HepG2 (cell line): ENCODE measurements around the gene PTPN20.
"Not testable (repeated sequence)": the region's sequence is repeated elsewhere in the genome, so short reads cannot be mapped to it uniquely, and the experiment has no call there.

ENCODE experiments used
- ATF7 ChIP-seq, 2 experiments: fragments of 450-650 bp in 1 of 2; sonication (generic) in 1 of 2; formaldehyde crosslinking in 1 of 2; IDR thresholded peaks; 2 replicates each; pipeline versions ENCODE4 v1.4.0 to v1.6.1; 2016 to 2020; ENCODE audit warnings: antibody characterized with exemption in 1 of 2, mild to moderate bottlenecking in 1 of 2, missing genetic modification reagents in 1 of 2
- CREM ChIP-seq, 2 experiments: sonication (generic) in 1 of 2; formaldehyde crosslinking in 1 of 2; IDR thresholded peaks; 2 replicates each; pipeline versions ENCODE4 v1.4.0 to v1.6.1; 2016 to 2020; ENCODE audit warnings: antibody characterized with exemption in 1 of 2, mild to moderate bottlenecking in 1 of 2, missing genetic modification reagents in 1 of 2
- FOXA1 ChIP-seq, 2 experiments: fragments of 450-650 bp in 1 of 2; sonication (generic) in 1 of 2; formaldehyde crosslinking in 1 of 2; IDR thresholded peaks; 2 replicates each; pipeline versions ENCODE4 v1.4.0 to v1.6.1; 2016 to 2020; ENCODE audit warnings: missing genetic modification reagents in 1 of 2
- ZNF235 ChIP-seq: sonication (generic); formaldehyde crosslinking; IDR thresholded peaks from 2 replicates; pipeline ENCODE4 v1.8.1; 2023; ENCODE audit warnings: mild to moderate bottlenecking, missing genetic modification reagents, borderline replicate concordance
- ZNF841 ChIP-seq: sonication (generic); formaldehyde crosslinking; IDR thresholded peaks from 2 replicates; pipeline ENCODE4 v1.8.1; 2023; ENCODE audit warnings: missing genetic modification reagents, borderline replicate concordance

DNA sequence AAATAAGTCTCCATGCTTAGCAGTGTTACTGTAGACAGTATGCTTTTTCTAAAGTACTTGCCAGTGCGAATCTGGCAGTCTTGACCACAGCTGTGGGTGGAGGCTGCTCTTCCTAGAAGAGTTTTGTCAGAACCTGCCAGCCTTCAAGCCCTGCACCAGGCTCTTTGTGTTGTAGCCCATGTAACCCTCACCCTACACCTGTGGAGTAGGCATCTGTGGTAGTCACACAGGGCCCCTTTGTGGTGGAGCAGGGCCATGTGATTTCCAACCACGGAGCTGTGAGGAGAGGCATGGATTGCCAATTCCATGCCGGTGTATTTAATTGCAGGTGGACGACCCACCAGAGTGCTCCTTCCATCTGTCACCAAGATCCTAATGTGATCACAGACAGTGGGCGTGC is 7.4 kb upstream of the PTPN20 start:
- not testable (repeated sequence) for TF ChIP-seq ATF7 (IDR thresholded peaks at IDR 0.05); ATF7 (CRISPR knock-in tag; IDR thresholded peaks at IDR 0.05); FOXA1 (IDR thresholded peaks at IDR 0.05); FOXA1 (CRISPR knock-in tag; IDR thresholded peaks at IDR 0.05); CREM (IDR thresholded peaks at IDR 0.05); CREM (CRISPR knock-in tag; IDR thresholded peaks at IDR 0.05); ZNF841; ZNF235 (CRISPR knock-in tag)
